HepG2 (cell line): ENCODE results near the gene CCDC57. TPM values are rescaled to one million over a fixed set of nuclear protein-coding genes. Genes with fewer than 3 reads are reported as not detected.
A peak's percentile ranks its signal among the peaks of the same experiment; 100 is the strongest.

Experiments
- FOXJ3 ChIP-seq: sonication (generic); formaldehyde crosslinking; IDR thresholded peaks from 2 replicates; pipeline ENCODE4 v1.4.0; 2020; ENCODE audit warnings: missing genetic modification reagents, mild to moderate bottlenecking, borderline replicate concordance
- HNRNPL ChIP-seq: fragments of 200-400 bp; formaldehyde crosslinking; IDR thresholded peaks from 2 replicates; pipeline ENCODE4 v1.6.1; 2017; ENCODE audit warnings: mild to moderate bottlenecking, low read depth, low read length
- HOXA3 ChIP-seq: sonication (generic); formaldehyde crosslinking; IDR thresholded peaks from 2 replicates; pipeline ENCODE4 v1.5.0; 2020; ENCODE audit warnings: missing genetic modification reagents
- KDM5A ChIP-seq: fragments of 200-600 bp; sonication (generic); IDR thresholded peaks from 2 replicates; pipeline ENCODE4 v1.7.0; 2018; ENCODE audit warnings: antibody characterized with exemption, mild to moderate bottlenecking, low read length, borderline replicate concordance
- MEF2D ChIP-seq: sonication (generic); formaldehyde crosslinking; IDR thresholded peaks from 2 replicates; pipeline ENCODE4 v1.5.1; 2020; ENCODE audit warnings: mild to moderate bottlenecking, missing genetic modification reagents
- RBFOX2 ChIP-seq: fragments of 200-400 bp; formaldehyde crosslinking; IDR thresholded peaks from 2 replicates; pipeline ENCODE4 v1.6.1; 2017; ENCODE audit warnings: low read depth, mild to moderate bottlenecking, low read length
- TAF15 ChIP-seq: fragments of 200-400 bp; formaldehyde crosslinking; IDR thresholded peaks from one replicate; pipeline ENCODE4 v1.6.1; 2018; ENCODE audit warnings: mild to moderate bottlenecking, low read depth, low read length; ENCODE audit not compliant: poor library complexity, severe bottlenecking
- ZBTB4 ChIP-seq: sonication (generic); formaldehyde crosslinking; IDR thresholded peaks from 2 replicates; pipeline ENCODE4 v1.4.0; 2020; ENCODE audit warnings: missing genetic modification reagents, mild to moderate bottlenecking, borderline replicate concordance
- ZNF407 ChIP-seq: sonication (generic); formaldehyde crosslinking; IDR thresholded peaks from one replicate; pipeline ENCODE4 v1.5.1; 2020; ENCODE audit warnings: mild to moderate bottlenecking, missing genetic modification reagents; ENCODE audit errors: not compliant biosample characterization
- ZNF777 ChIP-seq: sonication (generic); formaldehyde crosslinking; IDR thresholded peaks from 2 replicates; pipeline ENCODE4 v1.4.0; 2020; ENCODE audit warnings: missing genetic modification reagents
- polyA plus RNA-seq, 8 experiments: library from polyadenylated mRNA; depleted of rRNA in 3 of 8; stranded (reverse) in 7 of 8; unstranded in 1 of 8; fragments of >200 nt; fragmentation: Illumina TruSeq in 4 of 8; extraction: Trizol in 4 of 8; gene quantifications; 2 replicates each; pipeline versions ENCODE4 v1.2.1 to v1.2.3, GENCODE V29; 2011 to 2016; ENCODE audit warnings: low read depth in 4 of 8, missing spikeins in 1 of 8, mixed read lengths in 1 of 8; ENCODE audit not compliant: insufficient read depth in 1 of 8
- total RNA-seq, 5 experiments: library from RNA; depleted of rRNA; stranded (reverse); fragments of >200 nt; fragmentation: Illumina TruSeq; extraction: Trizol; gene quantifications; 2 replicates each; pipeline ENCODE4 v1.2.3, GENCODE V29; 2016; ENCODE audit warnings: low read depth in 1 of 5

The CCDC57 gene
- total and polyA plus RNA-seq, 2 of the 13 experiments (the other 11 are each of a cell fraction or from before 2014, with no cell fraction given): 59.3 to 59.9 TPM

GRCh38 chr17:82080789-82081464 is 131.7 kb downstream of the CCDC57 start (continued):
- TF ChIP-seq ZNF407 (CRISPR knock-in tag) (no peak), FOXJ3 (no peak), HNRNPL (0 out of 2 replicates have a peak, but pooled peaks have one; percentile 71), KDM5A (no peak), TAF15 (peak; percentile 34), MEF2D (no peak), RBFOX2 (peak; percentile 89), ZBTB4 (CRISPR knock-in tag) (peak; percentile 34; the same call in 1 of the 2 replicates), HOXA3 (CRISPR knock-in tag) (peak; percentile 13; the same call in 1 of the 2 replicates), ZNF777 (no peak)
